Activated T-helper 2 cell treated with anti-CD3 and anti-CD28 coated beads, Interferon-gamma antibody, Interleukin-2, Interleukin-4, amounts not matched to agents 10 μg/mL and 5 μg/mL and 100 μg/mL, durations not matched to agents 14 hours and 24 hours and 36 hours (primary cell): ENCODE measurements around the gene OPN1MW. TPM values are rescaled to one million over a fixed set of nuclear protein-coding genes. Genes with fewer than 3 reads are reported as not detected.
"Not testable (repeated sequence)": the region's sequence is repeated elsewhere in the genome, so short reads cannot be mapped to it uniquely, and the experiment has no call there.

Source experiments
- DNase-seq: peaks from one replicate; pipeline ENCODE4 v3.0.0; 2021; ENCODE audit warnings: low spot score
- H3K27ac Mint-ChIP-seq: one replicate; pipeline ENCODE4 v1.8.0; 2021; ENCODE audit warnings: mixed read lengths
- H3K27me3 Mint-ChIP-seq: one replicate; pipeline ENCODE4 v1.8.0; 2021; ENCODE audit warnings: low read depth, mixed read lengths
- H3K36me3 Mint-ChIP-seq: one replicate; pipeline ENCODE4 v1.8.0; 2021; ENCODE audit warnings: low read depth, mixed read lengths
- H3K4me1 Mint-ChIP-seq: one replicate; pipeline ENCODE4 v1.8.0; 2021; ENCODE audit warnings: low read depth, mixed read lengths
- H3K4me3 Mint-ChIP-seq: one replicate; pipeline ENCODE4 v1.8.0; 2021; ENCODE audit warnings: low read depth, mild to moderate bottlenecking, moderate library complexity, mixed read lengths
- H3K9me3 Mint-ChIP-seq: one replicate; pipeline ENCODE4 v1.8.0; 2021; ENCODE audit warnings: mixed read lengths
- intact Hi-C: fragments of 100-400 bp; cut with micrococcal nuclease; formaldehyde crosslinking; loops from one replicate; pipeline ENCODE4 v1.15.1; 2023
- total RNA-seq: library from RNA; stranded (reverse); gene quantifications from 2 replicates; pipeline ENCODE4 v1.2.3, GENCODE V29; 2022

OPN1MW gene
- total RNA-seq, result not detected in 2 replicates

GRCh38 chrX:154182296-154182695, at the start of gene OPN1MW:
Gene OPN1MW (plus strand): TSS chrX:154182596. CDS start chrX:154182678, 82 bp downstream.
- H3K4me1 Mint-ChIP-seq, H3K36me3 Mint-ChIP-seq, intact Hi-C loops, H3K4me3 Mint-ChIP-seq, H3K27me3 Mint-ChIP-seq, H3K27ac Mint-ChIP-seq, DNase-seq, H3K9me3 Mint-ChIP-seq: not testable (repeated sequence)

DNA sequence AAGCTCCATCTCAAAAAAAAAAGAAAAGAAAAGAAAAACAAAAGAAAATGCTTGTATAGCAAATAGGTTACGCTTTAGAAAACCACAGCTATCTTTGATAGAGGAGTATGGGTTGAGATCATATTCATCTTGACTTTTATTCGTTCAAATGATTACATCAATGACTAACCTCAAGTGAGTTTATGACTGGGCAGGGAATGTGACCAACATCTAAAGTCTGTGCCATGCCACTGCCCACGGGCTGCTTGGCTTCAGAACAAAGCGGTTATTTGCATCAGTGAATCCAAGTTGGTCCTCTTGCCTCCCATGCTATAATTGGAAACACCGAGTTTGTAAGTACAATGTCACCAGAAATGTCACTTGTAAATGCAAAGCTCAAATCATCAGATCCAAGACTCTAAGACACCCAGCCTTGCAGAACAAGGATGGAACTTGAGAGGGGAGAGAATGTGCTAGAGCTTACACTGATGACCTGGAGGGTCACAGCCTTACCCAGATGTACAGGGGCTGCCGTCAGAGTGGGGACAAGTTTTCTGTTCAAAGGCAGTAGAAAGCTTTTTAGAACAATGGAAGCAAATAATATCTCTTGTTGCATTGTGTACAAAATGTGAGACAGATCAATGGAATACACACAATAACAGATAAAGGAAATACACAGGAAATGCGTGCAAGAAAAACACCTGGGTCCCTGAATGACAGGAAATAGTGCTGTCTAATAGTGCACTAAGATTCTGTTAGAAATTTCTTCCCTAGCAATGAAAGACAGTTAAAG, 46.8 kb upstream of the OPN1MW start:
- intact Hi-C loops, result no loop called here
- Mint-ChIP-seq H3K9me3 (no peaks in the 10 kb centered on the region), H3K27ac (peak overlapping the region; percentile 69), H3K36me3 (no peaks in the 10 kb centered on the region), H3K4me1 (peaks cover 11% of the 10 kb centered on the region), H3K27me3 (peaks cover 7% of the 10 kb centered on the region), H3K4me3 (peak overlapping the region; percentile 72)
- DNase-seq, result no peak

- Mint-ChIP-seq H3K4me3 (peak overlapping the region; percentile 67), H3K27me3 (peaks cover 7% of the 10 kb centered on the region), H3K4me1 (peaks cover 11% of the 10 kb centered on the region), H3K9me3 (no peaks in the 10 kb centered on the region), H3K36me3 (no peaks in the 10 kb centered on the region), H3K27ac (peak overlapping the region; percentile 60)
- intact Hi-C loops, result no loop called here
- DNase-seq, result peak; percentile 49
These were observed 45.7 kb upstream of the OPN1MW start for GRCh38 chrX:154136627-154137161.

GRCh38 chrX:154138857-154139256, 43.5 kb upstream of the OPN1MW start:
- no peaks in the 10 kb centered on the region for H3K9me3 Mint-ChIP-seq
- intact Hi-C loops, result no loop called here
- H3K4me3 Mint-ChIP-seq, result no peak overlapping the region
- H3K36me3 Mint-ChIP-seq, result no peaks in the 10 kb centered on the region
- H3K27ac Mint-ChIP-seq, result no peak overlapping the region
- peaks cover 7% of the 10 kb centered on the region for H3K27me3 Mint-ChIP-seq
- H3K4me1 Mint-ChIP-seq, result peaks cover 11% of the 10 kb centered on the region
- DNase-seq, result no peak

DNA sequence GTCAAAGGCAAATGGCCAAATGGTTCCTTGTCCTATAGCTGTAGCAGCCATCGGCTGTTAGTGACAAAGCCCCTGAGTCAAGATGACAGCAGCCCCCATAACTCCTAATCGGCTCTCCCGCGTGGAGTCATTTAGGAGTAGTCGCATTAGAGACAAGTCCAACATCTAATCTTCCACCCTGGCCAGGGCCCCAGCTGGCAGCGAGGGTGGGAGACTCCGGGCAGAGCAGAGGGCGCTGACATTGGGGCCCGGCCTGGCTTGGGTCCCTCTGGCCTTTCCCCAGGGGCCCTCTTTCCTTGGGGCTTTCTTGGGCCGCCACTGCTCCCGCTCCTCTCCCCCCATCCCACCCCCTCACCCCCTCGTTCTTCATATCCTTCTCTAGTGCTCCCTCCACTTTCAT, 42.2 kb upstream of the OPN1MW start:
- no peaks in the 10 kb centered on the region for H3K9me3 Mint-ChIP-seq
- peaks cover 11% of the 10 kb centered on the region for H3K4me1 Mint-ChIP-seq
- H3K36me3 Mint-ChIP-seq, result no peaks in the 10 kb centered on the region
- no peak overlapping the region for H3K4me3 Mint-ChIP-seq
- peaks cover 7% of the 10 kb centered on the region for H3K27me3 Mint-ChIP-seq
- H3K27ac Mint-ChIP-seq, result no peak overlapping the region
- DNase-seq, result no peak
- intact Hi-C loops, result no loop called here

DNA sequence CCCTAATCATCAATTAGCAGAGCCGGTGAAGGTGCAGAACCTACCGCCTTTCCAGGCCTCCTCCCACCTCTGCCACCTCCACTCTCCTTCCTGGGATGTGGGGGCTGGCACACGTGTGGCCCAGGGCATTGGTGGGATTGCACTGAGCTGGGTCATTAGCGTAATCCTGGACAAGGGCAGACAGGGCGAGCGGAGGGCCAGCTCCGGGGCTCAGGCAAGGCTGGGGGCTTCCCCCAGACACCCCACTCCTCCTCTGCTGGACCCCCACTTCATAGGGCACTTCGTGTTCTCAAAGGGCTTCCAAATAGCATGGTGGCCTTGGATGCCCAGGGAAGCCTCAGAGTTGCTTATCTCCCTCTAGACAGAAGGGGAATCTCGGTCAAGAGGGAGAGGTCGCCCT, 41.7 kb upstream of the OPN1MW start:
- no peak for DNase-seq
- intact Hi-C loops, result no loop called here
- Mint-ChIP-seq H3K4me1 (peaks cover 7% of the 10 kb centered on the region), H3K27me3 (peaks cover 7% of the 10 kb centered on the region), H3K9me3 (no peaks in the 10 kb centered on the region), H3K36me3 (no peaks in the 10 kb centered on the region), H3K27ac (no peak overlapping the region), H3K4me3 (no peak overlapping the region)

GRCh38 chrX:154142386-154142785, 40.0 kb upstream of the OPN1MW start:
- intact Hi-C loops, result no loop called here
- no peak overlapping the region for H3K4me3 Mint-ChIP-seq
- peaks cover 7% of the 10 kb centered on the region for H3K27me3 Mint-ChIP-seq
- no peaks in the 10 kb centered on the region for H3K9me3 Mint-ChIP-seq
- no peaks in the 10 kb centered on the region for H3K36me3 Mint-ChIP-seq
- no peak overlapping the region for H3K27ac Mint-ChIP-seq
- no peak for DNase-seq
- H3K4me1 Mint-ChIP-seq, result no peaks in the 10 kb centered on the region

GRCh38 chrX:154142950-154143745, 39.2 kb upstream of the OPN1MW start:
- H3K27me3 Mint-ChIP-seq, result peaks cover 7% of the 10 kb centered on the region
- no peak overlapping the region for H3K27ac Mint-ChIP-seq
- no peak for DNase-seq
- H3K4me3 Mint-ChIP-seq, result no peak overlapping the region
- no peaks in the 10 kb centered on the region for H3K9me3 Mint-ChIP-seq
- no peaks in the 10 kb centered on the region for H3K4me1 Mint-ChIP-seq
- H3K36me3 Mint-ChIP-seq, result no peaks in the 10 kb centered on the region
- intact Hi-C loops, result no loop called here

- intact Hi-C loops, H3K9me3 Mint-ChIP-seq, H3K27me3 Mint-ChIP-seq, DNase-seq, H3K4me3 Mint-ChIP-seq, H3K36me3 Mint-ChIP-seq, H3K27ac Mint-ChIP-seq, H3K4me1 Mint-ChIP-seq: not testable (repeated sequence)
These were observed 38.4 kb upstream of the OPN1MW start, which contains the start of gene OPN1LW for GRCh38 chrX:154144010-154144409. Gene OPN1LW (plus strand): TSS chrX:154144243. CDS start chrX:154144284, 41 bp downstream.

- intact Hi-C loops, H3K4me1 Mint-ChIP-seq, H3K9me3 Mint-ChIP-seq, H3K27ac Mint-ChIP-seq, H3K4me3 Mint-ChIP-seq, DNase-seq, H3K27me3 Mint-ChIP-seq, H3K36me3 Mint-ChIP-seq: not testable (repeated sequence)
These were observed 31.4 kb upstream of the OPN1MW start for GRCh38 chrX:154151030-154151429.

DNA sequence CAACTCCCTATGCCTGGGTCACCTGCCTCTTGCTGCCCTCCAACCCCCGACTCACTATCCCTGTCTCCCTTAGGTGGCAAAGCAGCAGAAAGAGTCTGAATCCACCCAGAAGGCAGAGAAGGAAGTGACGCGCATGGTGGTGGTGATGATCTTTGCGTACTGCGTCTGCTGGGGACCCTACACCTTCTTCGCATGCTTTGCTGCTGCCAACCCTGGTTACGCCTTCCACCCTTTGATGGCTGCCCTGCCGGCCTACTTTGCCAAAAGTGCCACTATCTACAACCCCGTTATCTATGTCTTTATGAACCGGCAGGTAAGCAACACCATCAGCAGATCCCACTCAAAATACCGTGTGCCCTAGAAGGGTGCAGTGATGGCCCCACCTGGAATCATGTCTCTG, 26.2 kb upstream of the OPN1MW start:
- H3K4me1 Mint-ChIP-seq, H3K27me3 Mint-ChIP-seq: not testable (repeated sequence)

GRCh38 chrX:154157207-154157606, 25.2 kb upstream of the OPN1MW start:
- H3K4me1 Mint-ChIP-seq, DNase-seq, H3K27me3 Mint-ChIP-seq, H3K4me3 Mint-ChIP-seq, H3K9me3 Mint-ChIP-seq, intact Hi-C loops, H3K36me3 Mint-ChIP-seq, H3K27ac Mint-ChIP-seq: not testable (repeated sequence)

More for the DNA sequence above, 26.2 kb upstream of the OPN1MW start:
- H3K4me3 Mint-ChIP-seq, intact Hi-C loops, DNase-seq, H3K27ac Mint-ChIP-seq, H3K9me3 Mint-ChIP-seq, H3K36me3 Mint-ChIP-seq: not testable (repeated sequence)

DNA sequence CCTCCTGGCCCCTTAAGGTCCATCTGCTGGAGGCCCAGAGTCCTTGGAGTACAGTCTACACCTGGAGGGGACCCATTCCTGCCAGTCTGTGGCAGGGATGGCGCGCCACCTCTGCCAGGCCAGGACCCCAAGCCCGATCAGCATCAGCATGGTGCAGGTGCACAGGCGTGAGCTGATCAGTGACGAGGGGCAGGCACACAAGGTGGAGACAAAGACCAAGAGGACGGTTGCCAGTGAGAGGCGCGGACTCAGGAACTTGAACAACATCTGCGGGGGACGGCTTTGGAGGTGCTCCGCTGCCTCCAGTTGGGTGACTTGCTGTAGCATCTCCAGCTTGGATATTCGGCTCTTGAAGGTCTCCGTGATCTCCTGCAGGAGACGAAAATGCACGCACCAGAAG, 23.1 kb upstream of the OPN1MW start:
- H3K9me3 Mint-ChIP-seq, H3K27ac Mint-ChIP-seq, H3K4me1 Mint-ChIP-seq, DNase-seq, H3K27me3 Mint-ChIP-seq, H3K4me3 Mint-ChIP-seq, H3K36me3 Mint-ChIP-seq, intact Hi-C loops: not testable (repeated sequence)
